T-helper 17 cell (primary cell): ENCODE results near the gene HMCN2. TPM values are rescaled to one million over a fixed set of nuclear protein-coding genes. Genes with fewer than 3 reads are reported as not detected.

Source experiments
- ATAC-seq: fragments of 150-1000 bp; cut with Tn5 transposase; 2 replicates; pipeline ENCODE4 v1.10.0; 2021; ENCODE audit warnings: mild to moderate bottlenecking, moderate library complexity
- DNase-seq, 3 donors: peaks; one replicate each; pipeline versions ENCODE4 v3.0.0 to v3.0.0-alpha.2; 2020 to 2021
- H3K9me3 ChIP-seq: one replicate; pipeline ENCODE4 v1.7.0; 2013; ENCODE audit warnings: low read length, mild to moderate bottlenecking; ENCODE audit not compliant: control insufficient read depth, poor library complexity, severe bottlenecking
- H3K27ac Mint-ChIP-seq: one replicate; pipeline ENCODE4 v1.8.0; 2022; ENCODE audit warnings: mild to moderate bottlenecking, moderate library complexity, mixed read lengths
- H3K27me3 Mint-ChIP-seq: one replicate; pipeline ENCODE4 v1.8.0; 2022; ENCODE audit warnings: mixed read lengths
- H3K36me3 Mint-ChIP-seq: one replicate; pipeline ENCODE4 v1.8.0; 2022; ENCODE audit warnings: low read depth, mixed read lengths
- H3K4me1 Mint-ChIP-seq: one replicate; pipeline ENCODE4 v1.8.0; 2022; ENCODE audit warnings: mild to moderate bottlenecking, mixed read lengths
- H3K4me3 Mint-ChIP-seq: one replicate; pipeline ENCODE4 v1.8.0; 2022; ENCODE audit warnings: mild to moderate bottlenecking, moderate library complexity, mixed read lengths
- total RNA-seq, 4 donors: library from RNA in 2 of 4; stranded (reverse) in 2 of 4; gene quantifications; one replicate each; pipeline ENCODE4 v1.2.3 and lab custom pipeline; 2022 to 2026

Gene HMCN2
- total RNA-seq, 2 donors from 2014 or later = 0.12 TPM; not detected in 1

DNA sequence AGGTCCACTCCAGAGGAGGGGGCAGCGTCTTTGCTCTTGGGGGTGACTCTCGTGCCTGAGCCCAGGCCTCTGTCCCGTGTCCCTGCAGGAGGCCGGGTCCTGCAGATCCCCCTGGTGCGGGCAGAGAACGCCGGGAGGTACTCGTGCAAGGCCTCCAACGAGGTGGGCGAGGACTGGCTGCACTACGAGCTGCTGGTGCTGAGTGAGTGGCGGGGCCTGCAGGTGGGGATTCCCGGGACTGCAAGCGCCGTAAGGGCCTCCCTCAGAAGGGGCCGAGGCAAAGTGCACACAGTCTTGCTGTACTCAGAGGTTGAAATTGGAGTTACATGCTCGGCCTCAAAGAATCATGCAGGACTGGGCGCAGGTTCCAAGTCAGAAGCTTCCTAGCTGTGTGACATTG is 116.5 kb downstream of the HMCN2 start:
- H3K9me3 ChIP-seq = no peaks in the 10 kb centered on the region
- H3K4me3 Mint-ChIP-seq = no peak overlapping the region
- no peaks in the 10 kb centered on the region for H3K36me3 Mint-ChIP-seq
- peaks cover 2% of the 10 kb centered on the region for H3K4me1 Mint-ChIP-seq
- no peak overlapping the region for H3K27ac Mint-ChIP-seq
- ATAC-seq (no peak), DNase-seq (no peak)
- peaks cover 22% of the 10 kb centered on the region for H3K27me3 Mint-ChIP-seq

DNA sequence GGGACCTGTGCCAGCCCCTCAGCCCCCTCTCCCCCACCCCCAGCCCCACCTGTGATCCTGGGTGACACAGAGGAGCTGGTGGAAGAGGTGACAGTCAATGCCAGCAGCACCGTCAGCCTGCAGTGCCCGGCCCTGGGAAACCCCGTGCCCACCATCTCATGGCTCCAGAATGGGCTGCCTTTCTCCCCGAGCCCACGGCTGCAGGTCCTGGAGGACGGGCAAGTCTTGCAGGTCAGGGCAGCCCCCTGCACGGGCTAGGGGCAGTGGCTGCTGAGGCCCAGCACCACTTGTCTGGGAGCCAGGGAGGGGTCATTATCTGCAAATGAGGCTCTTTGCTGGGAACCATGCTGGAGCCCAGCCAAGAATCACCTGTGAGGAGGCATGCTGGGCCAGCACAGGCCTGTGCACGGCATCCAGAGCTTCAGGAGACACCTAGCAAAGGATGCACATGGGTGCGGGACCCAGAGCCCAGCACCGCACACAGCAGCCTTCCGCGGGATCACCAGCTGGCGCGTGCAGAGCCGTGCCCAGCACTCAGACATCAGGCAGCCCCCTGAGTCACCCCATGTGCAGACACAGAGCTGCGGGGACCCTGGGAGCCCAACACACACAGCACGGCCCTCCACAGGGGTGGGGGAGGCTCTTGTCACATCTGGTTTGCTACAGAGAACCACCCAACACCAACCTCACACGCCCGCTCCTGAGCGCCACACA is 117.2 kb downstream of the HMCN2 start:
- Mint-ChIP-seq H3K4me3 (no peak overlapping the region), H3K27ac (no peak overlapping the region), H3K36me3 (no peaks in the 10 kb centered on the region), H3K27me3 (peaks cover 28% of the 10 kb centered on the region), H3K4me1 (peaks cover 2% of the 10 kb centered on the region)
- no peaks in the 10 kb centered on the region for H3K9me3 ChIP-seq
- ATAC-seq = no peak
- no peak for DNase-seq

GRCh38 chr9:130383350-130383715 is 117.8 kb downstream of the HMCN2 start:
- ATAC-seq (no peak), DNase-seq (no peak)
- no peaks in the 10 kb centered on the region for H3K36me3 Mint-ChIP-seq
- no peak overlapping the region for H3K27ac Mint-ChIP-seq
- no peaks in the 10 kb centered on the region for H3K9me3 ChIP-seq
- peaks cover 28% of the 10 kb centered on the region for H3K27me3 Mint-ChIP-seq
- H3K4me3 Mint-ChIP-seq = no peak overlapping the region
- peaks cover 2% of the 10 kb centered on the region for H3K4me1 Mint-ChIP-seq

DNA sequence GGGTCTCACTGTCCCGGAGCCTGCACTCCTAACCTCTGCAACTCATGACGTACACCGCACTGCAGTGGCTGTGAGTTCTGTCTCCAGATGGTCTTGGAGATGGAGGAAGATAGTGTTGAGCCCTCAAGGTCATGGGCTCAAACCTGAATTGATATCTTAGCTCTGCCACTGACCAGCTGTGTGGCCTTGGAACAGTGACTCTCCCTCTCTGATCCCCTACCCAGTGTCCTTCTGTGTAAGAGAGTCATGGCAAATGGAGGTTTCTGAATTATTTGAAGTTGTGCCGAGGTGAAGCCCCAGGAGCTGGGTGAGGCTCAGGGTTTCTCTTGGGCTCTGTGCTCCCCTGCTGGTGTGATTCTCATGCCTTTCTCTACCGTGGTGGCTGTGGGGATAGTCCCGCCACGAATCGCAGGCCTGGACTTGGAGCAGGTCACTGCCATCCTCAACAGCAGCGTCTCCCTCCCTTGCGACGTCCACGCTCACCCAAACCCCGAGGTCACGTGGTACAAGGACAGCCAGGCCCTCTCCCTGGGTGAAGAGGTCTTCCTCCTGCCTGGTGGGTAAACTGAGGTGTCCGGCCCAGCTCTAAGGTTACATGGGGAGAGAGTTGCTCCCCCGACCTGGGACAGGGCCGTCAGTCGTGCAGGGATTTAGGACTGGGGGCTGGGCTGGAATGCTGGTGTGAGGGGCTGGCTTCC is 118.6 kb downstream of the HMCN2 start:
- H3K27me3 Mint-ChIP-seq = peaks cover 30% of the 10 kb centered on the region
- no peak overlapping the region for H3K4me3 Mint-ChIP-seq
- no peaks in the 10 kb centered on the region for H3K36me3 Mint-ChIP-seq
- H3K27ac Mint-ChIP-seq = no peak overlapping the region
- H3K9me3 ChIP-seq = no peaks in the 10 kb centered on the region
- DNase-seq = no peak
- peaks cover 2% of the 10 kb centered on the region for H3K4me1 Mint-ChIP-seq
- ATAC-seq = no peak

GRCh38 chr9:130385257-130385656 is 119.7 kb downstream of the HMCN2 start:
- Mint-ChIP-seq H3K4me3 (no peak overlapping the region), H3K27ac (no peak overlapping the region)
- no peak for ATAC-seq

DNA sequence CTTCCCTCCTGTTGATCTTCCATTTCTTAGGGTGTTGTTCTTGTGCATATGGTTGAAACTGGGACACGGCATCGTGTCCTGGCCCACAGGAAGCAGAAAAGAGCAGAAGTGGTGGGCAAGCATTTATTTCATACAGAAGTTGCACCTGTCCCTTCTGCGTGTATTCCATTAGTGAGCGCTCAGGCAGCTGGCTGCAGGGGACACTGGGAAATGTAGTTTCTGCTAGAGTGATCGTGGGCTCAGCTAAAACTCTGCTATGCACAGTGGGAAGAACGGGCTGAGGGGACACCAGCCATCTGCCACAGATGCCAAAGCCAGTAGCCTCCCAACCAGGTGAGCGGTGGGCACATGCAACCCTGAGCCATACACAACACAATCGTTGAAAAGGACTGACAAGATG is 121.8 kb downstream of the HMCN2 start:
- no peaks in the 10 kb centered on the region for H3K4me1 Mint-ChIP-seq
- H3K4me3 Mint-ChIP-seq = no peak overlapping the region
- no peak overlapping the region for H3K27ac Mint-ChIP-seq
- ATAC-seq = no peak
- H3K27me3 Mint-ChIP-seq = peaks cover 24% of the 10 kb centered on the region
- no peak for DNase-seq
- peaks cover 3% of the 10 kb centered on the region for H3K36me3 Mint-ChIP-seq
- no peaks in the 10 kb centered on the region for H3K9me3 ChIP-seq

More at GRCh38 chr9:130385257-130385656, 119.7 kb downstream of the HMCN2 start:
- no peaks in the 10 kb centered on the region for H3K36me3 Mint-ChIP-seq
- no peak for DNase-seq
- H3K9me3 ChIP-seq = no peaks in the 10 kb centered on the region
- peaks cover 2% of the 10 kb centered on the region for H3K4me1 Mint-ChIP-seq
- H3K27me3 Mint-ChIP-seq = peaks cover 26% of the 10 kb centered on the region

GRCh38 chr9:130387905-130388304 is 122.3 kb downstream of the HMCN2 start:
- H3K36me3 Mint-ChIP-seq = peaks cover 3% of the 10 kb centered on the region
- no peak overlapping the region for H3K27ac Mint-ChIP-seq
- H3K9me3 ChIP-seq = no peaks in the 10 kb centered on the region
- ATAC-seq = no peak
- peaks cover 30% of the 10 kb centered on the region for H3K27me3 Mint-ChIP-seq
- H3K4me3 Mint-ChIP-seq = no peak overlapping the region
- no peak for DNase-seq
- no peaks in the 10 kb centered on the region for H3K4me1 Mint-ChIP-seq

DNA sequence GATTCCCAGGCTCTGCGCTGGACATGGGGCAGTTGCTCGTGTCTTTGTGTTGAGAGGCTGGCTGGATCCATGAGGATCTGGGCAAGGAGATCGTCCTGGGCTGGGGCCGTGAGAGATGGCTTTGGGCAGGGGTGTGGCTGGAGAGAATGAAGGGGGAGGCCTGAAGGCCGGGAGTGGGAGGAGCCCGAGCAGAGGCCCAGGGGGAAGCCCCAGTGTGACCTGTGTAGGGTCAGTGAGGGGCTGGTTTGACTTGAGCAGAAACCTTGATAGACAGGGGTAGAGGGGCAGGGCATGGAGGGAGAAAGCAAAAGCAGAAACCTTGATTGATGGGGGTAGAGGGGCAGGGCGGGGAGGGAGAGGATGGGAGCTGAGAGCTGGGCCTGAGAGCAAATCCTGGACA is 124.8 kb downstream of the HMCN2 start:
- H3K36me3 Mint-ChIP-seq = peaks cover 3% of the 10 kb centered on the region
- no peaks in the 10 kb centered on the region for H3K9me3 ChIP-seq
- H3K27ac Mint-ChIP-seq = no peak overlapping the region

GRCh38 chr9:130390986-130391385 is 125.4 kb downstream of the HMCN2 start:
- no peaks in the 10 kb centered on the region for H3K9me3 ChIP-seq
- H3K27ac Mint-ChIP-seq = no peak overlapping the region
- ATAC-seq (no peak), DNase-seq (no peak)
- no peak overlapping the region for H3K4me3 Mint-ChIP-seq
- H3K36me3 Mint-ChIP-seq = peaks cover 3% of the 10 kb centered on the region
- H3K27me3 Mint-ChIP-seq = peaks cover 27% of the 10 kb centered on the region
- no peaks in the 10 kb centered on the region for H3K4me1 Mint-ChIP-seq

More for the DNA sequence above, 124.8 kb downstream of the HMCN2 start:
- H3K27me3 Mint-ChIP-seq = peaks cover 27% of the 10 kb centered on the region
- DNase-seq (no peak), ATAC-seq (no peak)
- H3K4me3 Mint-ChIP-seq = no peak overlapping the region
- H3K4me1 Mint-ChIP-seq = no peaks in the 10 kb centered on the region

- no peak overlapping the region for H3K27ac Mint-ChIP-seq
- no peak overlapping the region for H3K4me3 Mint-ChIP-seq
- H3K27me3 Mint-ChIP-seq = peaks cover 30% of the 10 kb centered on the region
- H3K36me3 Mint-ChIP-seq = peaks cover 3% of the 10 kb centered on the region
- H3K9me3 ChIP-seq = no peaks in the 10 kb centered on the region
- ATAC-seq = no peak
- no peaks in the 10 kb centered on the region for H3K4me1 Mint-ChIP-seq
- no peak for DNase-seq
Observed at GRCh38 chr9:130391866-130392265, 126.3 kb downstream of the HMCN2 start.

GRCh38 chr9:130393681-130394071 is 128.1 kb downstream of the HMCN2 start:
- Mint-ChIP-seq H3K4me1 (no peaks in the 10 kb centered on the region), H3K36me3 (peaks cover 3% of the 10 kb centered on the region), H3K27me3 (peaks cover 24% of the 10 kb centered on the region), H3K4me3 (no peak overlapping the region), H3K27ac (no peak overlapping the region)
- no peak for ATAC-seq
- H3K9me3 ChIP-seq = no peaks in the 10 kb centered on the region
- no peak for DNase-seq

DNA sequence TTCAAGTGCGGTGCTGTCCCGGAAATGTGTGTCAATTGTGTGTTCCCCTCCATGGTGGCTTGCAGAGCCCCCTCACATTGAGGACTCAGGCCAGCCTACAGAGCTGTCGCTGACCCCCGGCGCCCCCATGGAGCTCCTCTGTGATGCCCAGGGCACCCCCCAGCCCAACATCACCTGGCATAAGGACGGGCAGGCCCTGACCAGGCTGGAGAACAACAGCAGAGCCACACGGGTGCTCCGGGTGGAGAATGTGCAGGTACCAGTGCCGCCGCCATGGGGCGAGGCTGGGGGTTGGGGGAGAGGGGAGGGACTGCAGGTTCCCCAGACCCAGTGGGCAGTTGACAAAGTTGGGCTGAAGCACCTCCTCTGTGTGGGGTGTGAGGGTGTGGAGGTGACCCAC is 128.8 kb downstream of the HMCN2 start:
- Mint-ChIP-seq H3K27ac (no peak overlapping the region), H3K27me3 (peaks cover 19% of the 10 kb centered on the region), H3K4me3 (no peak overlapping the region), H3K4me1 (no peaks in the 10 kb centered on the region), H3K36me3 (peaks cover 3% of the 10 kb centered on the region)
- DNase-seq = no peak
- no peak for ATAC-seq
- no peaks in the 10 kb centered on the region for H3K9me3 ChIP-seq

- Mint-ChIP-seq H3K27ac (no peak overlapping the region), H3K36me3 (peaks cover 3% of the 10 kb centered on the region), H3K4me1 (no peaks in the 10 kb centered on the region), H3K27me3 (peaks cover 19% of the 10 kb centered on the region), H3K4me3 (no peak overlapping the region)
- H3K9me3 ChIP-seq = no peaks in the 10 kb centered on the region
- DNase-seq = no peak
- ATAC-seq = no peak
Observed at GRCh38 chr9:130394814-130395470, 129.4 kb downstream of the HMCN2 start.
